Iris pigment epithelial cell (primary cell): ENCODE measurements around the gene RBMS1.
"Not testable (repeated sequence)": the region's sequence is repeated elsewhere in the genome, so short reads cannot be mapped to it uniquely, and the experiment has no call there.

Experiments
- DNase-seq: peaks from one replicate; pipeline ENCODE4 v3.0.0-alpha.2; 2011; ENCODE audit warnings: low read depth

RBMS1 gene

GRCh38 chr2:160433466-160434140 lies 60.0 kb downstream of the RBMS1 start:
- peak; percentile 69 for DNase-seq

GRCh38 chr2:160432633-160433032 lies 61.0 kb downstream of the RBMS1 start:
- peak; percentile 51 for DNase-seq

- DNase-seq = peak; percentile 78
Measured at GRCh38 chr2:160431441-160431840, 62.2 kb downstream of the RBMS1 start.

- DNase-seq = no peak
Measured at GRCh38 chr2:160430001-160430344, 63.6 kb downstream of the RBMS1 start.

GRCh38 chr2:160429248-160430000 lies 64.2 kb downstream of the RBMS1 start:
- peak; percentile 76 for DNase-seq

- DNase-seq = no peak
Measured at GRCh38 chr2:160428405-160428763, 65.2 kb downstream of the RBMS1 start.

- peak; percentile 93 for DNase-seq
Measured at GRCh38 chr2:160427629-160428404, 65.8 kb downstream of the RBMS1 start.

GRCh38 chr2:160426604-160427003 lies 67.0 kb downstream of the RBMS1 start:
- no peak for DNase-seq

GRCh38 chr2:160425434-160426151 lies 68.0 kb downstream of the RBMS1 start:
- peak; percentile 69 for DNase-seq

GRCh38 chr2:160423126-160423525 lies 70.5 kb downstream of the RBMS1 start:
- DNase-seq = no peak

- DNase-seq = not testable (repeated sequence)
Measured at GRCh38 chr2:160421646-160422501, 71.7 kb downstream of the RBMS1 start.

GRCh38 chr2:160420711-160421110 lies 72.9 kb downstream of the RBMS1 start:
- DNase-seq = no peak

GRCh38 chr2:160419776-160420505 lies 73.7 kb downstream of the RBMS1 start:
- peak; percentile 88 for DNase-seq

- DNase-seq = peak; percentile 26
Measured at GRCh38 chr2:160418853-160419252, 74.8 kb downstream of the RBMS1 start.

GRCh38 chr2:160418398-160418765 lies 75.2 kb downstream of the RBMS1 start:
- DNase-seq = no peak

GRCh38 chr2:160417745-160418397 lies 75.7 kb downstream of the RBMS1 start:
- DNase-seq = peak; percentile 90

- DNase-seq = peak; percentile 61
Measured at GRCh38 chr2:160415991-160416390, 77.6 kb downstream of the RBMS1 start.

GRCh38 chr2:160411955-160412354 lies 81.7 kb downstream of the RBMS1 start:
- no peak for DNase-seq

GRCh38 chr2:160411167-160411566 lies 82.4 kb downstream of the RBMS1 start:
- DNase-seq = peak; percentile 57

- DNase-seq = peak; percentile 68
Measured at GRCh38 chr2:160409480-160409879, 84.1 kb downstream of the RBMS1 start.
